PFSK-1 (cell line): ENCODE data around the gene NOP53.

Experiments used
- POLR2AphosphoS5 ChIP-seq: IDR thresholded peaks from 2 replicates; pipeline ENCODE4 v1.6.1; 2012; ENCODE audit warnings: low read depth, mild to moderate bottlenecking, control low read depth, low read length, moderate library complexity
- TAF1 ChIP-seq: IDR thresholded peaks from 2 replicates; pipeline ENCODE4 v1.6.1; 2012; ENCODE audit warnings: low read length, control low read depth, borderline replicate concordance; ENCODE audit not compliant: insufficient read depth
- TF ChIP-seq, protein P1 (sequence below), 2 experiments: IDR thresholded peaks; 2 replicates each; pipeline versions ENCODE4 v1.6.1 to v1.8.0; 2011 to 2012; ENCODE audit warnings: low read depth in 2 of 2, low read length in 2 of 2, control low read depth in 1 of 2, inconsistent platforms in 1 of 2, mild to moderate bottlenecking in 1 of 2, moderate library complexity in 1 of 2; ENCODE audit not compliant: insufficient read depth in 1 of 2

DNA sequence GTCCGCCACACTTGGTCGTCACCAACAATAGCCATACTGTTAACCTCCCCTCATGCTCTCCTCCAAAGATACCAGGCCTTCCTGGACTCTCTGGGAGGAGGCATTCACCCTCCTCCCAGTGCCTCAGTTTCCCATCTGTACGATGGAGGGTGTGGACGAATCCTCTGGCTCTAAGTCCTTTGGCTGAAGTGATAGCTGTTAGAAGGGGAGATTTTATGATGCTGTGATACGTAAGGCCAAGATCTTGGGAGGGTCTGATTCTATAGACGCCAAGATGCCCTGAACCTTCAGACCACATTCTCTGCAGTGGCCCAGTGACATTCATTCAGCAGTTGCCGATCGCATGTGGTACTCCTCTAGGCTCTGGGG is 14.8 kb upstream of the NOP53 start:
- TF ChIP-seq POLR2AphosphoS5 (no peak), TAF1 (no peak)
- TF ChIP-seq, protein P1, sequence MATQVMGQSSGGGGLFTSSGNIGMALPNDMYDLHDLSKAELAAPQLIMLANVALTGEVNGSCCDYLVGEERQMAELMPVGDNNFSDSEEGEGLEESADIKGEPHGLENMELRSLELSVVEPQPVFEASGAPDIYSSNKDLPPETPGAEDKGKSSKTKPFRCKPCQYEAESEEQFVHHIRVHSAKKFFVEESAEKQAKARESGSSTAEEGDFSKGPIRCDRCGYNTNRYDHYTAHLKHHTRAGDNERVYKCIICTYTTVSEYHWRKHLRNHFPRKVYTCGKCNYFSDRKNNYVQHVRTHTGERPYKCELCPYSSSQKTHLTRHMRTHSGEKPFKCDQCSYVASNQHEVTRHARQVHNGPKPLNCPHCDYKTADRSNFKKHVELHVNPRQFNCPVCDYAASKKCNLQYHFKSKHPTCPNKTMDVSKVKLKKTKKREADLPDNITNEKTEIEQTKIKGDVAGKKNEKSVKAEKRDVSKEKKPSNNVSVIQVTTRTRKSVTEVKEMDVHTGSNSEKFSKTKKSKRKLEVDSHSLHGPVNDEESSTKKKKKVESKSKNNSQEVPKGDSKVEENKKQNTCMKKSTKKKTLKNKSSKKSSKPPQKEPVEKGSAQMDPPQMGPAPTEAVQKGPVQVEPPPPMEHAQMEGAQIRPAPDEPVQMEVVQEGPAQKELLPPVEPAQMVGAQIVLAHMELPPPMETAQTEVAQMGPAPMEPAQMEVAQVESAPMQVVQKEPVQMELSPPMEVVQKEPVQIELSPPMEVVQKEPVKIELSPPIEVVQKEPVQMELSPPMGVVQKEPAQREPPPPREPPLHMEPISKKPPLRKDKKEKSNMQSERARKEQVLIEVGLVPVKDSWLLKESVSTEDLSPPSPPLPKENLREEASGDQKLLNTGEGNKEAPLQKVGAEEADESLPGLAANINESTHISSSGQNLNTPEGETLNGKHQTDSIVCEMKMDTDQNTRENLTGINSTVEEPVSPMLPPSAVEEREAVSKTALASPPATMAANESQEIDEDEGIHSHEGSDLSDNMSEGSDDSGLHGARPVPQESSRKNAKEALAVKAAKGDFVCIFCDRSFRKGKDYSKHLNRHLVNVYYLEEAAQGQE (IDR thresholded peaks at IDR 0.05; ENCODE audit: insufficient read depth in 1 of 2, low read depth in 2 of 2, low read length in 2 of 2) = no peak
